ENCODE measurements around the gene FAM111A. TPM values are rescaled to one million over a fixed set of nuclear protein-coding genes. Genes with fewer than 3 reads are reported as not detected.

FAM111A gene
- total RNA-seq, 1 experiment from 2014 or later = 54.8 TPM

GRCh38 chr11:59196777-59197176 lies 54.1 kb downstream of the FAM111A start:
- Histone ChIP-seq H3K4me3 (ENCODE audit: low read depth, low read length, poor library complexity, severe bottlenecking) (no peak overlapping the region), H3K27me3 (replicated peaks; ENCODE audit: insufficient read depth, low read depth, low read length, poor library complexity) (no peaks in the 10 kb centered on the region), H3K27ac (ENCODE audit: low read depth, low read length, poor library complexity, severe bottlenecking) (no peak overlapping the region), H3K9me3 (ENCODE audit: low read depth, low read length, poor library complexity, severe bottlenecking) (no peaks in the 10 kb centered on the region), H3K4me1 (ENCODE audit: insufficient read depth, low read length, poor library complexity, severe bottlenecking) (peaks cover 38% of the 10 kb centered on the region), H3K36me3 (ENCODE audit: insufficient read depth, low read length, poor library complexity, severe bottlenecking) (no peaks in the 10 kb centered on the region)
- CTCF ChIA-PET = no interaction called here
- no peak for DNase-seq (ENCODE audit: low spot score)
- TF ChIP-seq, protein P1, sequence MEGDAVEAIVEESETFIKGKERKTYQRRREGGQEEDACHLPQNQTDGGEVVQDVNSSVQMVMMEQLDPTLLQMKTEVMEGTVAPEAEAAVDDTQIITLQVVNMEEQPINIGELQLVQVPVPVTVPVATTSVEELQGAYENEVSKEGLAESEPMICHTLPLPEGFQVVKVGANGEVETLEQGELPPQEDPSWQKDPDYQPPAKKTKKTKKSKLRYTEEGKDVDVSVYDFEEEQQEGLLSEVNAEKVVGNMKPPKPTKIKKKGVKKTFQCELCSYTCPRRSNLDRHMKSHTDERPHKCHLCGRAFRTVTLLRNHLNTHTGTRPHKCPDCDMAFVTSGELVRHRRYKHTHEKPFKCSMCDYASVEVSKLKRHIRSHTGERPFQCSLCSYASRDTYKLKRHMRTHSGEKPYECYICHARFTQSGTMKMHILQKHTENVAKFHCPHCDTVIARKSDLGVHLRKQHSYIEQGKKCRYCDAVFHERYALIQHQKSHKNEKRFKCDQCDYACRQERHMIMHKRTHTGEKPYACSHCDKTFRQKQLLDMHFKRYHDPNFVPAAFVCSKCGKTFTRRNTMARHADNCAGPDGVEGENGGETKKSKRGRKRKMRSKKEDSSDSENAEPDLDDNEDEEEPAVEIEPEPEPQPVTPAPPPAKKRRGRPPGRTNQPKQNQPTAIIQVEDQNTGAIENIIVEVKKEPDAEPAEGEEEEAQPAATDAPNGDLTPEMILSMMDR (conservative IDR thresholded peaks at IDR 0.05; ENCODE audit: low read depth, low read length) = no peak
- TF ChIP-seq EZH2 (IDR thresholded peaks at IDR 0.05; ENCODE audit: borderline replicate concordance, low read depth, low read length, poor library complexity, severe bottlenecking) = no peak
- intact Hi-C loops (cut with micrococcal nuclease; ENCODE audit: unreplicated experiment) = loop anchor here (10.0 kb wide), 1 partner anchor 358 kb away; no protein-coding TSS in a partner anchor
- POLR2A ChIA-PET (ENCODE audit: low non-redundant PET) = no interaction called here
- BruUV-seq (replicated peaks) = no TSS peak

DNA sequence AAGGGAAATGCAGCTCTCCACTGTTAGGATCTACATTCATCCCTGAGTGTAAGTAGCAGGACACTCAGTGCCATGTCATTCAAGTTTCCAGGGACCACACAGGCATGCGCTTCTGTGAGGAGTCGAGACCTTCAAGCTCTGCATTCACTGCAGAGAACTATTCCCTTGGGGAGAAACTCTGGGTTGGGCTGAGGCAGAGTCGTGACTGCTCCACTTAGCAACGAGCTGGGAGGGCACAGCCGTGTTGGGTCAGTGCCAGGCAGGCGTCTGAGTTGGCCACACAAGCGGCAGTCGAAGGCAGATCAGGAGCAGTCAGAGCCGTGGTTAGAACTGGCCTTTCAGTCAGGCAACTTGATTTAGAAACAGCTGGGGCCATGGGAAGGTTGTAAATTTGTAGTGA lies 55.3 kb downstream of the FAM111A start:
- H3K27ac ChIP-seq (ENCODE audit: low read depth, low read length, poor library complexity, severe bottlenecking) = no peak overlapping the region
- POLR2A ChIA-PET (ENCODE audit: low non-redundant PET) = no interaction called here
- H3K4me1 ChIP-seq (ENCODE audit: insufficient read depth, low read length, poor library complexity, severe bottlenecking) = peaks cover 38% of the 10 kb centered on the region
- CTCF ChIA-PET = interaction anchor here (1.1 kb wide), 1 partner anchor 12 kb away, joined by 6 read pairs; no protein-coding TSS in a partner anchor
- peak; percentile 89 for DNase-seq (ENCODE audit: low spot score)
- H3K4me3 ChIP-seq (ENCODE audit: low read depth, low read length, poor library complexity, severe bottlenecking) = no peak overlapping the region
- no TSS peak for BruUV-seq (replicated peaks)
- no peaks in the 10 kb centered on the region for H3K27me3 ChIP-seq (replicated peaks; ENCODE audit: insufficient read depth, low read depth, low read length, poor library complexity)
- TF ChIP-seq, protein P1 (conservative IDR thresholded peaks at IDR 0.05; ENCODE audit: low read depth, low read length) = no peak
- no peak for TF ChIP-seq EZH2 (IDR thresholded peaks at IDR 0.05; ENCODE audit: borderline replicate concordance, low read depth, low read length, poor library complexity, severe bottlenecking)
- intact Hi-C loops (cut with micrococcal nuclease; ENCODE audit: unreplicated experiment) = loop anchor here (10.0 kb wide), 1 partner anchor 357 kb away; no protein-coding TSS in a partner anchor
- no peaks in the 10 kb centered on the region for H3K9me3 ChIP-seq (ENCODE audit: low read depth, low read length, poor library complexity, severe bottlenecking)
- H3K36me3 ChIP-seq (ENCODE audit: insufficient read depth, low read length, poor library complexity, severe bottlenecking) = no peaks in the 10 kb centered on the region

- no TSS peak for BruUV-seq (replicated peaks)
- CTCF ChIA-PET = no interaction called here
- peaks cover 38% of the 10 kb centered on the region for H3K4me1 ChIP-seq (ENCODE audit: insufficient read depth, low read length, poor library complexity, severe bottlenecking)
- H3K36me3 ChIP-seq (ENCODE audit: insufficient read depth, low read length, poor library complexity, severe bottlenecking) = no peaks in the 10 kb centered on the region
- DNase-seq (ENCODE audit: low spot score) = no peak
- no peak overlapping the region for H3K4me3 ChIP-seq (ENCODE audit: low read depth, low read length, poor library complexity, severe bottlenecking)
- intact Hi-C loops (cut with micrococcal nuclease; ENCODE audit: unreplicated experiment) = loop anchor here (10.0 kb wide), 1 partner anchor 356 kb away; no protein-coding TSS in a partner anchor
- TF ChIP-seq, protein P1 (conservative IDR thresholded peaks at IDR 0.05; ENCODE audit: low read depth, low read length) = no peak
- no peak for TF ChIP-seq EZH2 (IDR thresholded peaks at IDR 0.05; ENCODE audit: borderline replicate concordance, low read depth, low read length, poor library complexity, severe bottlenecking)
- POLR2A ChIA-PET (ENCODE audit: low non-redundant PET) = no interaction called here
- no peak overlapping the region for H3K27ac ChIP-seq (ENCODE audit: low read depth, low read length, poor library complexity, severe bottlenecking)
- no peaks in the 10 kb centered on the region for H3K27me3 ChIP-seq (replicated peaks; ENCODE audit: insufficient read depth, low read depth, low read length, poor library complexity)
- H3K9me3 ChIP-seq (ENCODE audit: low read depth, low read length, poor library complexity, severe bottlenecking) = no peaks in the 10 kb centered on the region
Measured at GRCh38 chr11:59198726-59199125, 56.1 kb downstream of the FAM111A start.

Data from A673 (cell line).